T-helper 17 cell (primary cell): Measurements from ENCODE around the gene MORC3. TPM values are rescaled to one million over a fixed set of nuclear protein-coding genes. Genes with fewer than 3 reads are reported as not detected.
"Not testable (repeated sequence)": the region's sequence is repeated elsewhere in the genome, so short reads cannot be mapped to it uniquely, and the experiment has no call there.

ENCODE experiments used
- ATAC-seq: fragments of 150-1000 bp; cut with Tn5 transposase; 2 replicates; pipeline ENCODE4 v1.10.0; 2021; ENCODE audit warnings: mild to moderate bottlenecking, moderate library complexity
- DNase-seq, 3 donors: peaks; one replicate each; pipeline versions ENCODE4 v3.0.0 to v3.0.0-alpha.2; 2020 to 2021
- H3K9me3 ChIP-seq: one replicate; pipeline ENCODE4 v1.7.0; 2013; ENCODE audit warnings: low read length, mild to moderate bottlenecking; ENCODE audit not compliant: control insufficient read depth, poor library complexity, severe bottlenecking
- H3K27ac Mint-ChIP-seq: one replicate; pipeline ENCODE4 v1.8.0; 2022; ENCODE audit warnings: mild to moderate bottlenecking, moderate library complexity, mixed read lengths
- H3K27me3 Mint-ChIP-seq: one replicate; pipeline ENCODE4 v1.8.0; 2022; ENCODE audit warnings: mixed read lengths
- H3K36me3 Mint-ChIP-seq: one replicate; pipeline ENCODE4 v1.8.0; 2022; ENCODE audit warnings: low read depth, mixed read lengths
- H3K4me1 Mint-ChIP-seq: one replicate; pipeline ENCODE4 v1.8.0; 2022; ENCODE audit warnings: mild to moderate bottlenecking, mixed read lengths
- H3K4me3 Mint-ChIP-seq: one replicate; pipeline ENCODE4 v1.8.0; 2022; ENCODE audit warnings: mild to moderate bottlenecking, moderate library complexity, mixed read lengths
- total RNA-seq, 4 donors: library from RNA in 2 of 4; stranded (reverse) in 2 of 4; gene quantifications; one replicate each; pipeline ENCODE4 v1.2.3 and lab custom pipeline; 2022 to 2026

Gene MORC3
- total RNA-seq, 2 donors from 2014 or later = 45.2 to 51.0 TPM

- H3K4me1 Mint-ChIP-seq, H3K27me3 Mint-ChIP-seq, H3K27ac Mint-ChIP-seq, H3K36me3 Mint-ChIP-seq, ATAC-seq, DNase-seq, H3K4me3 Mint-ChIP-seq, H3K9me3 ChIP-seq: not testable (repeated sequence)
Measured at GRCh38 chr21:36313446-36313845, 6.6 kb upstream of the MORC3 start.

GRCh38 chr21:36316045-36316444 is 4.0 kb upstream of the MORC3 start:
- not testable (repeated sequence) for H3K36me3 Mint-ChIP-seq, DNase-seq, H3K4me3 Mint-ChIP-seq, H3K9me3 ChIP-seq, ATAC-seq, H3K27ac Mint-ChIP-seq, H3K27me3 Mint-ChIP-seq, H3K4me1 Mint-ChIP-seq

- no peaks in the 10 kb centered on the region for H3K27me3 Mint-ChIP-seq
- no peak for DNase-seq
- H3K36me3 Mint-ChIP-seq = peaks cover 5% of the 10 kb centered on the region
- H3K9me3 ChIP-seq = no peaks in the 10 kb centered on the region
- no peak overlapping the region for H3K4me3 Mint-ChIP-seq
- ATAC-seq = no peak
- no peak overlapping the region for H3K27ac Mint-ChIP-seq
- H3K4me1 Mint-ChIP-seq = peaks cover 15% of the 10 kb centered on the region
Measured at GRCh38 chr21:36316872-36317484, 3.0 kb upstream of the MORC3 start.

- DNase-seq, H3K36me3 Mint-ChIP-seq, H3K9me3 ChIP-seq, ATAC-seq, H3K27me3 Mint-ChIP-seq: not testable (repeated sequence)
- Mint-ChIP-seq H3K4me1 (peaks cover 32% of the 10 kb centered on the region), H3K27ac (peak overlapping the region; percentile 96), H3K4me3 (peak overlapping the region; percentile 96)
Measured at GRCh38 chr21:36319406-36319766, 611 bp upstream of the MORC3 start.

GRCh38 chr21:36320421-36321324 is 676 bp downstream of the MORC3 start:
- H3K36me3 Mint-ChIP-seq = peaks cover 5% of the 10 kb centered on the region
- ATAC-seq (peak; percentile 68), DNase-seq (peak in 1 of 3 donors; percentile 14)
- H3K27me3 Mint-ChIP-seq = no peaks in the 10 kb centered on the region
- H3K4me1 Mint-ChIP-seq = peaks cover 35% of the 10 kb centered on the region
- H3K9me3 ChIP-seq = no peaks in the 10 kb centered on the region
- H3K27ac Mint-ChIP-seq = peak overlapping the region; percentile 96
- H3K4me3 Mint-ChIP-seq = peak overlapping the region; percentile 96

GRCh38 chr21:36321325-36322082 is 1.5 kb downstream of the MORC3 start:
- H3K4me1 Mint-ChIP-seq = peaks cover 35% of the 10 kb centered on the region
- H3K9me3 ChIP-seq = no peaks in the 10 kb centered on the region
- H3K27ac Mint-ChIP-seq = peak overlapping the region; percentile 96
- H3K36me3 Mint-ChIP-seq = peaks cover 5% of the 10 kb centered on the region
- H3K27me3 Mint-ChIP-seq = no peaks in the 10 kb centered on the region
- no peak for ATAC-seq
- DNase-seq = no peak
- peak overlapping the region; percentile 96 for H3K4me3 Mint-ChIP-seq

- DNase-seq (no peak), ATAC-seq (no peak)
- Mint-ChIP-seq H3K27me3 (no peaks in the 10 kb centered on the region), H3K36me3 (peaks cover 5% of the 10 kb centered on the region), H3K4me1 (peaks cover 35% of the 10 kb centered on the region), H3K27ac (peak overlapping the region; percentile 96), H3K4me3 (peak overlapping the region; percentile 96)
- H3K9me3 ChIP-seq = no peaks in the 10 kb centered on the region
Measured at GRCh38 chr21:36322083-36322424, 2.1 kb downstream of the MORC3 start.

GRCh38 chr21:36323032-36323431 is 3.0 kb downstream of the MORC3 start:
- no peaks in the 10 kb centered on the region for H3K9me3 ChIP-seq
- peak overlapping the region; percentile 72 for H3K4me3 Mint-ChIP-seq
- peaks cover 2% of the 10 kb centered on the region for H3K36me3 Mint-ChIP-seq
- no peak for DNase-seq
- H3K27me3 Mint-ChIP-seq = no peaks in the 10 kb centered on the region
- peaks cover 37% of the 10 kb centered on the region for H3K4me1 Mint-ChIP-seq
- ATAC-seq = no peak
- H3K27ac Mint-ChIP-seq = peak overlapping the region; percentile 96

GRCh38 chr21:36325373-36326010 is 5.5 kb downstream of the MORC3 start:
- Mint-ChIP-seq H3K27me3 (no peaks in the 10 kb centered on the region), H3K4me1 (peaks cover 46% of the 10 kb centered on the region), H3K4me3 (no peak overlapping the region), H3K36me3 (peaks cover 2% of the 10 kb centered on the region), H3K27ac (peak overlapping the region; percentile 27)
- DNase-seq (no peak), ATAC-seq (no peak)
- no peaks in the 10 kb centered on the region for H3K9me3 ChIP-seq

GRCh38 chr21:36330904-36331303 is 10.9 kb downstream of the MORC3 start:
- H3K9me3 ChIP-seq = no peaks in the 10 kb centered on the region
- Mint-ChIP-seq H3K4me3 (no peak overlapping the region), H3K36me3 (peaks cover 2% of the 10 kb centered on the region), H3K27ac (peak overlapping the region; percentile 90), H3K4me1 (peaks cover 34% of the 10 kb centered on the region), H3K27me3 (no peaks in the 10 kb centered on the region)
- peak; percentile 91 for ATAC-seq
- peak in 1 of 3 donors; percentile 27 for DNase-seq

GRCh38 chr21:36337099-36337509 is 17.1 kb downstream of the MORC3 start:
- Mint-ChIP-seq H3K4me1 (peaks cover 16% of the 10 kb centered on the region), H3K27me3 (no peaks in the 10 kb centered on the region), H3K4me3 (no peak overlapping the region), H3K27ac (peak overlapping the region; percentile 70), H3K36me3 (peaks cover 2% of the 10 kb centered on the region)
- H3K9me3 ChIP-seq = no peaks in the 10 kb centered on the region
- no peak for ATAC-seq
- DNase-seq = no peak

GRCh38 chr21:36338975-36339374 is 19.0 kb downstream of the MORC3 start:
- ATAC-seq (no peak), DNase-seq (no peak)
- H3K27ac Mint-ChIP-seq = peak overlapping the region; percentile 34
- H3K9me3 ChIP-seq = no peaks in the 10 kb centered on the region
- peaks cover 11% of the 10 kb centered on the region for H3K4me1 Mint-ChIP-seq
- H3K27me3 Mint-ChIP-seq = no peaks in the 10 kb centered on the region
- peaks cover 2% of the 10 kb centered on the region for H3K36me3 Mint-ChIP-seq
- H3K4me3 Mint-ChIP-seq = no peak overlapping the region

GRCh38 chr21:36342581-36342980 is 22.6 kb downstream of the MORC3 start:
- ATAC-seq, H3K4me1 Mint-ChIP-seq, H3K4me3 Mint-ChIP-seq, H3K36me3 Mint-ChIP-seq, H3K9me3 ChIP-seq, H3K27me3 Mint-ChIP-seq, DNase-seq, H3K27ac Mint-ChIP-seq: not testable (repeated sequence)
